ENCODE data around the gene DEAF1.

DEAF1 gene

GRCh38 chr11:721741-722345 lies 26.8 kb upstream of the DEAF1 start:
- DNase-seq (ENCODE audit: low read depth), result no peak

GRCh38 chr11:721247-721740 lies 26.3 kb upstream of the DEAF1 start:
- no peak for DNase-seq (ENCODE audit: low read depth)

- DNase-seq (ENCODE audit: low read depth), result peak; percentile 51
These were observed 25.7 kb upstream of the DEAF1 start for GRCh38 chr11:720642-721246.

- DNase-seq (ENCODE audit: low read depth), result no peak
These were observed 25.1 kb upstream of the DEAF1 start for GRCh38 chr11:720017-720641.

- no peak for DNase-seq (ENCODE audit: low read depth)
These were observed 24.4 kb upstream of the DEAF1 start for GRCh38 chr11:719214-720016.

- DNase-seq (ENCODE audit: low read depth), result no peak
These were observed 19.4 kb upstream of the DEAF1 start for GRCh38 chr11:714436-714835.

- DNase-seq (ENCODE audit: low read depth), result no peak
These were observed 14.3 kb upstream of the DEAF1 start for GRCh38 chr11:709109-709997.

GRCh38 chr11:708511-708910 lies 13.5 kb upstream of the DEAF1 start:
- DNase-seq (ENCODE audit: low read depth), result no peak

- no peak for DNase-seq (ENCODE audit: low read depth)
These were observed 12.9 kb upstream of the DEAF1 start for GRCh38 chr11:707817-708420.

- peak; percentile 48 for DNase-seq (ENCODE audit: low read depth)
These were observed 12.2 kb upstream of the DEAF1 start for GRCh38 chr11:706957-707816.

GRCh38 chr11:706439-706956 lies 11.5 kb upstream of the DEAF1 start:
- DNase-seq (ENCODE audit: low read depth), result peak; percentile 71

- no peak for DNase-seq (ENCODE audit: low read depth)
These were observed 10.8 kb upstream of the DEAF1 start, which contains the start of gene EPS8L2 for GRCh38 chr11:705646-706438. EPS8L2 (plus strand) TSS chr11:706231; CDS start chr11:709408, 3,177 bp downstream.

GRCh38 chr11:704781-705645 lies 10.0 kb upstream of the DEAF1 start:
- DNase-seq (ENCODE audit: low read depth), result no peak

GRCh38 chr11:704228-704674 lies 9.2 kb upstream of the DEAF1 start:
- no peak for DNase-seq (ENCODE audit: low read depth)

GRCh38 chr11:703506-703905 lies 8.5 kb upstream of the DEAF1 start:
- no peak for DNase-seq (ENCODE audit: low read depth)

GRCh38 chr11:702462-703461 lies 7.7 kb upstream of the DEAF1 start:
- DNase-seq (ENCODE audit: low read depth), result no peak
